H1 (cell line): ENCODE results near the gene WDR74. TPM values are rescaled to one million over a fixed set of nuclear protein-coding genes. Genes with fewer than 3 reads are reported as not detected.

Source experiments
- CTCF ChIA-PET: fragments of 300-600 bp; sonication (Branson Sonifier 250); formaldehyde crosslinking; loops from one replicate; lab custom pipeline; 2021; ENCODE audit not compliant: partially characterized antibody; lab: Charles Lee
- POLR2A ChIA-PET: fragments of 300-600 bp; sonication (Branson Sonifier 250); formaldehyde crosslinking; loops from one replicate; lab custom pipeline; 2021; ENCODE audit warnings: inconsistent platforms; ENCODE audit not compliant: partially characterized antibody; lab: Charles Lee
- DNase-seq, 2 experiments: peaks; one replicate each; pipeline versions ENCODE4 v3.0.0 to v3.0.0-alpha.2; 2010 to 2022; ENCODE audit warnings: low spot score in 2 of 2, low read depth in 1 of 2, mixed read lengths in 1 of 2
- FAIRE-seq: peaks from 2 replicates; lab custom pipeline; 2011; peaks lifted over from hg19 to GRCh38; lab: Jason Lieb, UNC
- H2AFZ ChIP-seq: 2 replicates; pipeline ENCODE4 v1.8.1; 2012; ENCODE audit warnings: low read length, inconsistent platforms
- H2AK5ac ChIP-seq: 2 replicates; pipeline ENCODE4 v1.6.1; 2013; ENCODE audit warnings: low read depth, low read length
- H2BK120ac ChIP-seq: replicated peaks from 2 replicates; pipeline ENCODE3; 2013; ENCODE audit warnings: low read depth, low read length, inconsistent platforms
- H2BK12ac ChIP-seq: 2 replicates; pipeline ENCODE4 v1.6.1; 2013; ENCODE audit warnings: low read depth, low read length
- H2BK15ac ChIP-seq: 2 replicates; pipeline ENCODE4 v1.6.1; 2013; ENCODE audit warnings: low read length
- H2BK20ac ChIP-seq: 2 replicates; pipeline ENCODE4 v1.6.1; 2013; ENCODE audit warnings: low read length
- H2BK5ac ChIP-seq: 2 replicates; pipeline ENCODE4 v1.6.1; 2013; ENCODE audit warnings: low read depth, low read length
- H3K14ac ChIP-seq: 2 replicates; pipeline ENCODE4 v1.6.1; 2013; ENCODE audit warnings: inconsistent platforms; ENCODE audit not compliant: insufficient read length
- H3K18ac ChIP-seq: 2 replicates; pipeline ENCODE4 v1.6.1; 2013; ENCODE audit warnings: low read length; ENCODE audit errors: extremely low read depth
- H3K23ac ChIP-seq: 2 replicates; pipeline ENCODE4 v1.6.1; 2013; ENCODE audit warnings: inconsistent platforms; ENCODE audit not compliant: insufficient read length
- H3K23me2 ChIP-seq: 2 replicates; pipeline ENCODE4 v1.6.1; 2013; ENCODE audit warnings: low read depth, low read length
- H3K27ac ChIP-seq: 2 replicates; pipeline ENCODE4 v1.6.1; 2011; ENCODE audit warnings: low read depth, low read length, inconsistent platforms
- H3K27me3 ChIP-seq, 4 experiments: replicated peaks in 1 of 4; 1 replicate in 1 of 4; 2 replicates in 3 of 4; pipeline versions ENCODE4 v1.6.1 to v1.8.1; 2011 to 2013; ENCODE audit warnings: low read length in 3 of 4, mild to moderate bottlenecking in 3 of 4, inconsistent platforms in 2 of 4, mixed read lengths in 2 of 4, moderate library complexity in 1 of 4; ENCODE audit not compliant: control insufficient read depth in 3 of 4, insufficient read depth in 3 of 4; ENCODE audit errors: extremely low read depth in 1 of 4
- H3K36me3 ChIP-seq, 4 experiments: 2 replicates each; pipeline versions ENCODE4 v1.6.1 to v1.8.1; 2011 to 2013; ENCODE audit warnings: mild to moderate bottlenecking in 4 of 4, low read length in 3 of 4, moderate library complexity in 2 of 4, control low read depth in 1 of 4, inconsistent platforms in 1 of 4; ENCODE audit not compliant: insufficient read depth in 4 of 4, control insufficient read depth in 2 of 4
- H3K4ac ChIP-seq: replicated peaks from 2 replicates; pipeline ENCODE3; 2013; ENCODE audit warnings: low read length, low read depth, mixed read lengths, inconsistent platforms; ENCODE audit not compliant: insufficient read length
- H3K4me1 ChIP-seq, 4 experiments: replicated peaks in 1 of 4; 1 replicate in 1 of 4; 2 replicates in 3 of 4; pipeline versions ENCODE4 v1.6.1 to v1.8.1; 2011 to 2013; ENCODE audit warnings: low read length in 3 of 4, inconsistent platforms in 2 of 4, mixed read lengths in 1 of 4; ENCODE audit not compliant: insufficient read depth in 4 of 4, control insufficient read depth in 3 of 4
- H3K4me2 ChIP-seq, 2 experiments: 2 replicates each; pipeline versions ENCODE4 v1.6.1 to v1.8.1; 2011 to 2013; ENCODE audit warnings: low read depth in 2 of 2, low read length in 2 of 2, control low read depth in 1 of 2, inconsistent platforms in 1 of 2, mild to moderate bottlenecking in 1 of 2; ENCODE audit not compliant: insufficient read depth in 1 of 2
- H3K4me3 ChIP-seq, 4 experiments: fragments of 200-600, 300-600 bp in 1 of 4; sonication (generic), shearing (Covaris generic), sonication (Bioruptor Twin) in 1 of 4; 2 replicates each; pipeline versions ENCODE4 v1.5.1 to v1.8.1; 2011 to 2016; ENCODE audit warnings: low read length in 4 of 4, low read depth in 3 of 4, control low read depth in 2 of 4, inconsistent platforms in 2 of 4, mild to moderate bottlenecking in 2 of 4, mixed read lengths in 1 of 4, moderate library complexity in 1 of 4; ENCODE audit not compliant: insufficient read depth in 2 of 4; ENCODE audit errors: extremely low read depth in 1 of 4
- H3K56ac ChIP-seq: replicated peaks from 2 replicates; pipeline ENCODE3; 2013; ENCODE audit warnings: low read depth, mild to moderate bottlenecking, mixed read lengths, low read length, inconsistent platforms; ENCODE audit not compliant: insufficient read length
- H3K79me1 ChIP-seq: 2 replicates; pipeline ENCODE4 v1.6.1; 2013; ENCODE audit warnings: low read depth, low read length, control low read depth
- H3K79me2 ChIP-seq, 2 experiments: 2 replicates each; pipeline versions ENCODE4 v1.6.1 to v1.8.1; 2012 to 2013; ENCODE audit warnings: low read length in 2 of 2, mild to moderate bottlenecking in 2 of 2, inconsistent platforms in 1 of 2; ENCODE audit not compliant: insufficient read depth in 2 of 2, control insufficient read depth in 1 of 2
- H3K9ac ChIP-seq, 4 experiments: replicated peaks in 1 of 4; 1 replicate in 1 of 4; 2 replicates in 3 of 4; pipeline versions ENCODE4 v1.6.1 to v1.8.1; 2011 to 2013; ENCODE audit warnings: low read depth in 3 of 4, low read length in 3 of 4, control low read depth in 2 of 4, mild to moderate bottlenecking in 2 of 4, moderate library complexity in 2 of 4, inconsistent platforms in 1 of 4; ENCODE audit errors: extremely low read depth in 1 of 4
- H3K9me3 ChIP-seq, 2 experiments: 2 replicates each; pipeline versions ENCODE4 v1.6.1 to v1.8.1; 2012 to 2013; ENCODE audit warnings: mild to moderate bottlenecking in 2 of 2, moderate library complexity in 2 of 2, control low read depth in 1 of 2, inconsistent platforms in 1 of 2, low read depth in 1 of 2, low read length in 1 of 2, mixed read lengths in 1 of 2; ENCODE audit not compliant: insufficient read depth in 2 of 2
- H4K20me1 ChIP-seq, 2 experiments: replicated peaks in 1 of 2; 2 replicates each; pipeline versions ENCODE3 to v1.8.1; 2011 to 2013; ENCODE audit warnings: inconsistent platforms in 2 of 2, low read length in 2 of 2, mild to moderate bottlenecking in 1 of 2; ENCODE audit not compliant: insufficient read depth in 2 of 2, control insufficient read depth in 1 of 2
- H4K5ac ChIP-seq: 2 replicates; pipeline ENCODE4 v1.6.1; 2013; ENCODE audit warnings: low read length, low read depth, mixed read lengths, inconsistent platforms; ENCODE audit not compliant: insufficient read length
- H4K8ac ChIP-seq: 2 replicates; pipeline ENCODE4 v1.8.0; 2013; ENCODE audit warnings: mild to moderate bottlenecking, moderate library complexity, low read length, inconsistent platforms; ENCODE audit not compliant: insufficient read depth; ENCODE audit errors: extremely low read depth
- H4K91ac ChIP-seq: replicated peaks from 2 replicates; pipeline ENCODE3; 2013; ENCODE audit warnings: low read length, mixed read lengths, inconsistent platforms; ENCODE audit not compliant: insufficient read length
- JUND ChIP-seq: IDR thresholded peaks from 2 replicates; pipeline ENCODE4 v1.6.1; 2011; ENCODE audit warnings: mild to moderate bottlenecking, improper control_type of control experiment, low read length
- MAX ChIP-seq: IDR thresholded peaks from 2 replicates; pipeline ENCODE4 v1.6.1; 2012; ENCODE audit warnings: inconsistent platforms
- RNF2 ChIP-seq: fragments of 200-900, 300-1000 bp; sonication (generic); IDR thresholded peaks from 2 replicates; pipeline ENCODE4 v1.7.1; 2016; ENCODE audit warnings: borderline replicate concordance, low read depth, mild to moderate bottlenecking, antibody characterized with exemption, low read length; ENCODE audit not compliant: poor library complexity, severe bottlenecking; ENCODE audit errors: missing control alignments
- RXRA ChIP-seq: IDR thresholded peaks from 2 replicates; pipeline ENCODE4 v1.6.1; 2011; ENCODE audit warnings: low read depth, mild to moderate bottlenecking, low read length, moderate library complexity; ENCODE audit not compliant: insufficient read depth
- SRF ChIP-seq: IDR thresholded peaks from 2 replicates; pipeline ENCODE4 v1.6.1; 2011; ENCODE audit warnings: mild to moderate bottlenecking, low read depth, low read length, moderate library complexity
- TAF1 ChIP-seq: IDR thresholded peaks from 2 replicates; pipeline ENCODE4 v1.6.1; 2011; ENCODE audit warnings: mild to moderate bottlenecking, low read depth, low read length
- TBP ChIP-seq: IDR thresholded peaks from 2 replicates; pipeline ENCODE4 v1.6.1; 2011; ENCODE audit warnings: low read depth, low read length, improper control_type of control experiment
- TEAD4 ChIP-seq: IDR thresholded peaks from 2 replicates; pipeline ENCODE4 v1.6.1; 2012; ENCODE audit warnings: low read depth, low read length, inconsistent platforms, mixed read lengths
- ZNF274 ChIP-seq: IDR thresholded peaks from 2 replicates; pipeline ENCODE4 v1.7.0; 2012; ENCODE audit warnings: low read length, borderline replicate concordance; ENCODE audit errors: extremely low read depth
- WGBS, 2 experiments: shearing (Covaris generic) in 1 of 2; methylation state at CpG; one replicate each; pipeline versions ENCODE4 v1.1.6 to v1.1.7; 2013 to 2015; ENCODE audit warnings: low lambda C conversion rate in 2 of 2, mixed read lengths in 2 of 2, inconsistent platforms in 1 of 2, low coverage in 1 of 2, missing lambda C conversion rate in 1 of 2; ENCODE audit not compliant: insufficient replicate concordance in 2 of 2, insufficient coverage in 1 of 2, insufficient read length in 1 of 2; ENCODE audit errors: extremely low coverage in 1 of 2, missing lambda C conversion rate in 1 of 2; 5-methylcytosine and 5-hydroxymethylcytosine counted together
- polyA plus RNA-seq, 7 experiments: library from polyadenylated mRNA; depleted of rRNA in 3 of 7; stranded (reverse) in 5 of 7; unstranded in 2 of 7; fragments of >200 nt in 5 of 7; fragments of 200-250 nt in 2 of 7; gene quantifications; 1 replicate in 5 of 7; 2 replicates in 1 of 7; 4 replicates in 1 of 7; pipeline versions ENCODE4 v1.2.1 to v1.2.3, GENCODE V29; 2011 to 2013; ENCODE audit warnings: missing spikeins in 2 of 7, mixed read lengths in 2 of 7
- total RNA-seq: library from RNA; stranded (reverse); fragmentation: NEBNext Ultra II Directional; extraction: Animal tissue kit (Norgen Biotek cat#: 25700); gene quantifications from 2 replicates; pipeline ENCODE4 v1.2.1, GENCODE V29; 2021

The WDR74 gene
- total and polyA plus RNA-seq, 2 of the 8 experiments (the other 6 are each of a cell fraction or from before 2014, with no cell fraction given): 93.6 to 97.0 TPM

DNA sequence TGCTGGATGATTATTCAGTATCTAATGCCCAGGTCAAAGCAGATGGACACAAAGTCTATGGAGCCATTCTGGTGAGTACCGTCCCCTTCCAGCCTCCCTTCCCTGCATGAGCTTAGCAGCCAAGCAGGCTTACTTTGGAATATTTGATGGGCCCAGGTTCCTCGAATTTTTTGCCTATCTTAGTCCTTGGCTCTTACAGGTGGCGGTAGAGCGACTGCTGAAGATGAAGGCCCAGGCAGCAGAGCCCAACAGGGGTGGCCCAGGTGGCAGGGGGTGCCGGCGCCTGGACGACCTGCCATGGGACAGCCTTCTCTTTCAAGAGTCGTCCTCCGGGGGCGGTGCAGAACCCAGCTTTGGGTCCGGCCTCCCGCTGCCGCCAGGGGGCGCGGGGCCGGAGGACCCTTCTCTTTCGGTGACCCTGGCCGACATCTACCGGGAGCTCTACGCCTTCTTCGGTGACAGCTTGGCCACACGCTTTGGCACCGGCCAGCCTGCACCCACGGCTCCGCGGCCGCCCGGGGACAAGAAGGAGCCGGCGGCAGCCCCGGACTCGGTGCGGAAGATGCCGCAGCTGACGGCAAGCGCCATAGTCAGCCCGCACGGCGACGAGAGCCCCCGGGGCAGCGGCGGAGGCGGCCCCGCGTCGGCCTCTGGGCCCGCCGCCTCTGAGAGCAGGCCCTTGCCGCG, 52.9 kb downstream of the WDR74 start:
- H2BK20ac ChIP-seq: no peak overlapping the region
- TF ChIP-seq ZNF274 (no peak), MAX (peak; percentile 61), RXRA (no peak), TAF1 (peak; percentile 45; the same call in 1 of the 2 replicates), SRF (peak; percentile 6; the same call in 1 of the 2 replicates), TEAD4 (no peak), JUND (peak; percentile 47; the same call in 1 of the 2 replicates), RNF2 (no peak), TBP (peak; percentile 46; the same call in 1 of the 2 replicates)

More for the DNA sequence above, 52.9 kb downstream of the WDR74 start:
- Histone ChIP-seq H3K27me3 (no peaks in the 10 kb centered on the region), H3K9ac (peak overlapping the region in 3 of 4 experiments; percentile 82 to 92 (median 83); a peak in 5 of 7 replicates), H2BK120ac (no peak overlapping the region), H3K36me3 (peaks cover 2 to 24% (median 16%) of the 10 kb centered on the region in 4 experiments; a peak in 7 of 8 replicates), H2BK5ac (0 out of 2 replicates have a peak overlapping the region, but pooled peaks have one; percentile 98), H2AFZ (no peak overlapping the region), H3K9me3 (no peaks in the 10 kb centered on the region), H3K4me2 (peak overlapping the region; percentile 69 to 73), H2BK12ac (no peak overlapping the region), H3K23me2 (no peaks in the 10 kb centered on the region; the same call in 1 of the 2 replicates), H4K5ac (no peak overlapping the region), H3K79me2 (peaks cover 0 to 30% of the 10 kb centered on the region in 2 experiments; a peak in 2 of 4 replicates), H3K4me1 (peaks cover 0 to 6% (median 2%) of the 10 kb centered on the region in 4 experiments; a peak in 4 of 7 replicates), H4K91ac (no peak overlapping the region), H3K18ac (no peak overlapping the region; the same call in 1 of the 2 replicates), H4K20me1 (peaks cover 0 to 3% of the 10 kb centered on the region in 2 experiments), H2AK5ac (no peak overlapping the region), H2BK15ac (no peak overlapping the region; the same call in 1 of the 2 replicates), H3K14ac (no peak overlapping the region), H3K4ac (no peak overlapping the region), H3K79me1 (peaks cover 7% of the 10 kb centered on the region; the same call in 1 of the 2 replicates), H4K8ac (no peak overlapping the region), H3K4me3 (peak overlapping the region; percentile 77 to 97 (median 90)), H3K56ac (no peak overlapping the region), H3K27ac (peak overlapping the region; percentile 69; the same call in 1 of the 2 replicates), H3K23ac (no peak overlapping the region)
- ChIA-PET POLR2A (interaction anchor here (0.7 to 15.9 kb wide), 32 partner anchors 9 to 237 kb away, joined by 3 to 251 read pairs (median 8); partner anchors contain the start of genes C11orf98, CSKMT, HNRNPUL2 and INTS5), CTCF (interaction anchor here (0.6 to 6.4 kb wide), 41 partner anchors 10 to 115 kb away, joined by 3 to 94 read pairs (median 4); partner anchors contain the start of genes HNRNPUL2, LBHD1, NXF1 and TAF6L)
- FAIRE-seq (no peak), DNase-seq (peak; percentile 64 to 97)
- 6% methylated on average over 51 of the region's 51 CpGs; no CpG with 5 or more reads in 1 of the 2 experiments for WGBS, 2 experiments
